Sigmoid colon (tissue), 7 donors: ENCODE data around the gene COPS2. TPM values are rescaled to one million over a fixed set of nuclear protein-coding genes. Genes with fewer than 3 reads are reported as not detected.

Source experiments
- DNase-seq: peaks from one replicate; pipeline ENCODE4 v3.0.0-alpha.2; 2019
- H3K27ac ChIP-seq, 4 donors: fragments of 200-600 bp; sonication (generic); one replicate each; pipeline ENCODE4 v1.5.1; 2016 to 2019; ENCODE audit warnings: mild to moderate bottlenecking in 1 of 4
- H3K27me3 ChIP-seq, 3 donors: fragments of 200-600 bp; sonication (generic); one replicate each; pipeline ENCODE4 v1.5.1; 2019; ENCODE audit warnings: mild to moderate bottlenecking in 1 of 3
- H3K36me3 ChIP-seq, 4 donors: fragments of 200-600 bp; sonication (generic); one replicate each; pipeline ENCODE4 v1.5.1; 2016 to 2019
- H3K4me1 ChIP-seq, 4 donors: fragments of 200-600 bp; sonication (generic); one replicate each; pipeline ENCODE4 v1.5.1; 2017 to 2019
- H3K4me3 ChIP-seq, 4 donors: fragments of 200-600 bp; sonication (generic); one replicate each; pipeline ENCODE4 v1.5.1; 2017 to 2019; ENCODE audit warnings: mild to moderate bottlenecking in 2 of 4, moderate library complexity in 1 of 4
- H3K9me3 ChIP-seq, 4 donors: fragments of 200-600 bp in 3 of 4; sonication (generic) in 3 of 4; one replicate each; pipeline versions ENCODE4 v1.5.1 to v1.6.1; 2013 to 2019
- EP300 ChIP-seq, 4 donors: sonication (generic); formaldehyde crosslinking; IDR thresholded peaks; one replicate each; pipeline ENCODE4 v1.6.1; 2017; ENCODE audit warnings: antibody characterized with exemption in 4 of 4
- POLR2A ChIP-seq, 2 donors: fragments of 450-650 bp; IDR thresholded peaks; one replicate each; pipeline ENCODE4 v1.6.1; 2016; ENCODE audit warnings: antibody characterized with exemption in 2 of 2, mild to moderate bottlenecking in 2 of 2, moderate library complexity in 2 of 2
- POLR2AphosphoS5 ChIP-seq, 4 donors: sonication (generic); formaldehyde crosslinking; IDR thresholded peaks; one replicate each; pipeline ENCODE4 v1.6.1; 2017; ENCODE audit warnings: antibody characterized with exemption in 4 of 4
- WGBS, 2 donors: extraction: QIAGEN DNeasy Blood & Tissue Kit; methylation state at CpG; one replicate each; pipeline ENCODE4 v1.1.7; 2013; 5-methylcytosine and 5-hydroxymethylcytosine counted together
- intact Hi-C: fragments of 100-400 bp; cut with DNase I; formaldehyde crosslinking; loops from one replicate; pipeline ENCODE4 v1.15.1; 2023
- polyA plus RNA-seq, 3 donors: library from polyadenylated mRNA; stranded (reverse); fragments of 200-250 nt; gene quantifications; one replicate each; pipeline ENCODE4 v1.2.3, GENCODE V29; 2013
- total RNA-seq, 4 donors: library from RNA; depleted of rRNA; stranded (reverse); fragments of >200 nt; gene quantifications; one replicate each; pipeline ENCODE4 v1.1.0, GENCODE V29; 2016
- TF ChIP-seq, protein P1 (sequence below), 4 experiments: fragments of 450-650 bp in 3 of 4; fragments of 200-600 bp in 1 of 4; IDR thresholded peaks; one replicate each; pipeline ENCODE4 v1.5.1; 2016 to 2019; ENCODE audit warnings: antibody characterized with exemption in 4 of 4, mild to moderate bottlenecking in 3 of 4, moderate library complexity in 2 of 4
- donor health status: healthy with polysubstance abuse.
- donor health status: Bipolar disorder and iron deficiency.
- donor health status: healthy.

Gene COPS2
- total and polyA plus RNA-seq, 7 donors = 35.7 to 142 (median 88.9) TPM

DNA sequence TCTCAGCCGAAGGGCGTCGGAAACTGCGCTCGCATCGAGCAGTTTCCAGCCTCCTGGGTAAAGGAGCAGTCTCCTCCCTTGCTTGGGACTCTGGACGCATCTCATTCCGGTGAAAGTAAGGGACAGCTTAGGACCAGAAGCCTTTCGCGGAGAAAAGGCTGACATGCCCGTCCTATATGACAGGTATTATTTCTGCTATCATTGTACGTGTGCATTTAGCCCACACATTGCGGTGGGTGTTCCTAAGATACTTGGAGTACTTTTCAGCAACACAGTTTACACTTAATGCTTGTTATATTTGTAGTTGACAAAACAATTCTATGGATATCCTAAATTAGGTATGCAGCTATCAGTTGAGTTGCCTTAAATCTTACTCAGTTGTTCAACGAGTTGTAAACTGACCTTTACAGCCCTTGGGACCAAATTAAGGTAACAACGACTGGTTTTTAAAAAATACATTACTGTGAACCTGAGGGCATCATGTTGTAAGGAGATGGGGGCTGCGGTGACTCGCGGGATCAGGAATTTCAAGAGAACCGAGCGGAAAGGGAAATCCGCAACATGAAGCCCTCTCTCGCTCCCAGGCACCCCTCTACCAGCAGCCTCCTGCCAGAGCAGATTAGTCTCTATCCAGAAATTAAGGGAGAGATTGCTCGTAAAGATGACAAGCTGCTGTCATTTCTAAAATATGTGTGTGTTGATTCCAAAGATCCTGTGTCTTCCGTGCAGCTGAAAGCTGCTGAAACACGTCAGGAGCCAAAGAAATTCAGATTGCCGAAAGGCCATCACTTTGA, 632 bp upstream of the COPS2 start:
- no peak for TF ChIP-seq POLR2A (IDR thresholded peaks at IDR 0.05)
- TF ChIP-seq, protein P1, sequence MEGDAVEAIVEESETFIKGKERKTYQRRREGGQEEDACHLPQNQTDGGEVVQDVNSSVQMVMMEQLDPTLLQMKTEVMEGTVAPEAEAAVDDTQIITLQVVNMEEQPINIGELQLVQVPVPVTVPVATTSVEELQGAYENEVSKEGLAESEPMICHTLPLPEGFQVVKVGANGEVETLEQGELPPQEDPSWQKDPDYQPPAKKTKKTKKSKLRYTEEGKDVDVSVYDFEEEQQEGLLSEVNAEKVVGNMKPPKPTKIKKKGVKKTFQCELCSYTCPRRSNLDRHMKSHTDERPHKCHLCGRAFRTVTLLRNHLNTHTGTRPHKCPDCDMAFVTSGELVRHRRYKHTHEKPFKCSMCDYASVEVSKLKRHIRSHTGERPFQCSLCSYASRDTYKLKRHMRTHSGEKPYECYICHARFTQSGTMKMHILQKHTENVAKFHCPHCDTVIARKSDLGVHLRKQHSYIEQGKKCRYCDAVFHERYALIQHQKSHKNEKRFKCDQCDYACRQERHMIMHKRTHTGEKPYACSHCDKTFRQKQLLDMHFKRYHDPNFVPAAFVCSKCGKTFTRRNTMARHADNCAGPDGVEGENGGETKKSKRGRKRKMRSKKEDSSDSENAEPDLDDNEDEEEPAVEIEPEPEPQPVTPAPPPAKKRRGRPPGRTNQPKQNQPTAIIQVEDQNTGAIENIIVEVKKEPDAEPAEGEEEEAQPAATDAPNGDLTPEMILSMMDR (IDR thresholded peaks at IDR 0.05) = peak in 1 of 4 experiments; percentile 10
- intact Hi-C loops = loop anchor here (5.0 to 10.0 kb wide), 5 partner anchors 109 to 1199 kb away; partner anchors contain the start of genes DTWD1, FAM227B, FGF7 and GABPB1
- Histone ChIP-seq H3K9me3 (no peaks in the 10 kb centered on the region), H3K4me3 (peak overlapping the region; percentile 73 to 98 (median 88)), H3K27me3 (no peaks in the 10 kb centered on the region), H3K36me3 (no peaks in the 10 kb centered on the region), H3K4me1 (peaks cover 0 to 40% (median 35%) of the 10 kb centered on the region in 4 donors), H3K27ac (peak overlapping the region; percentile 86 to 97 (median 92))
- 1% methylated on average over 26 of the region's 26 CpGs for WGBS, 2 donors
- DNase-seq = no peak

DNA sequence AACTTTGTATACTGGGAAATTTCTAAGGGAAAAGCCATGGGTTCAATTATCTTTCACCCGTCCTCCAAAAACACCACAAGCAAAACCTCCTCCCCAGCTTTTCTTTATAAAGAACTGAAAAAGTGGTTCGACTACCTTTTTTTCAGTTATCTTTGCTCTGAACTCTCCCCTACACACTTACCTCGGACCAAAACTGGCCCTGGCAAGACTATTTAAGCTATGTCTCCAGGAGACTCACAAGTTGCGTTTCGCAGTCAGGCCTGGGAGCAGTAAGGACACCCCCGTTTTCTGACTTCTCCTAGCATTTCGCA, 645 bp downstream of the COPS2 start:
- Histone ChIP-seq H3K27me3 (no peaks in the 10 kb centered on the region), H3K27ac (peak overlapping the region; percentile 86 to 97 (median 92)), H3K36me3 (peaks cover 0 to 3% (median 0%) of the 10 kb centered on the region in 4 donors), H3K4me1 (peaks cover 0 to 52% (median 37%) of the 10 kb centered on the region in 4 donors), H3K9me3 (no peaks in the 10 kb centered on the region), H3K4me3 (peak overlapping the region; percentile 73 to 98 (median 88))
- WGBS, 2 donors = 0% methylated on average over 7 of the region's 7 CpGs
- no peak for DNase-seq
- TF ChIP-seq, protein P1 (IDR thresholded peaks at IDR 0.05) = no peak
- TF ChIP-seq EP300 (IDR thresholded peaks at IDR 0.05) (no peak), POLR2A (IDR thresholded peaks at IDR 0.05) (no peak), POLR2AphosphoS5 (IDR thresholded peaks at IDR 0.05) (no peak)
- intact Hi-C loops = loop anchor here (5.0 to 10.0 kb wide), 5 partner anchors 107 to 1200 kb away; partner anchors contain the start of genes DTWD1, FAM227B, FGF7 and GABPB1

DNA sequence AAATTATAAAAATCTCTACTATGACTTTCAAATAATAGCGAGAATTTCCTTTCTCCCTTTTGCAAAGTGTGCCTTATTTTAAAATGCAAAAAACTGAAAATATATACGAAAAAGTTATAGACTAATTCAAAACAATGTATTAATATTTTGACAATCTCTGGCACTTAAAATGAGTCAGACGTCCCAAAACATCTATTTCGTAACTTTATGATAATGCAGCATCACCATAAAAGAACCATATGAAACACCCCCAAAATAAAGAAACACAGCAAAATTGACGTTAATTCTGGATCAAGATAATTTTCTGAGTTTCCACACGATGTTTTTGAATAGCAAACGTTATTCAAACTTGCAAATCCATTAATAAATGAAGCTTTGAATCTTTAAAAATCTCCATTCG, 1.0 kb downstream of the COPS2 start:
- WGBS, 2 donors = 13 to 26% methylated on average over 8 of the region's 8 CpGs
- Histone ChIP-seq H3K27me3 (no peaks in the 10 kb centered on the region), H3K9me3 (no peaks in the 10 kb centered on the region), H3K4me3 (peak overlapping the region; percentile 73 to 98 (median 88)), H3K27ac (peak overlapping the region; percentile 86 to 97 (median 92)), H3K4me1 (peaks cover 0 to 56% (median 38%) of the 10 kb centered on the region in 4 donors), H3K36me3 (peaks cover 0 to 3% (median 0%) of the 10 kb centered on the region in 4 donors)
- intact Hi-C loops = loop anchor here (10.0 kb wide), 3 partner anchors 470 to 1200 kb away; partner anchors contain the start of genes DTWD1, FAM227B and GABPB1
- no peak for DNase-seq
- TF ChIP-seq POLR2AphosphoS5 (IDR thresholded peaks at IDR 0.05) (no peak), EP300 (IDR thresholded peaks at IDR 0.05) (no peak), POLR2A (IDR thresholded peaks at IDR 0.05) (no peak)
- TF ChIP-seq, protein P1 (IDR thresholded peaks at IDR 0.05) = no peak

DNA sequence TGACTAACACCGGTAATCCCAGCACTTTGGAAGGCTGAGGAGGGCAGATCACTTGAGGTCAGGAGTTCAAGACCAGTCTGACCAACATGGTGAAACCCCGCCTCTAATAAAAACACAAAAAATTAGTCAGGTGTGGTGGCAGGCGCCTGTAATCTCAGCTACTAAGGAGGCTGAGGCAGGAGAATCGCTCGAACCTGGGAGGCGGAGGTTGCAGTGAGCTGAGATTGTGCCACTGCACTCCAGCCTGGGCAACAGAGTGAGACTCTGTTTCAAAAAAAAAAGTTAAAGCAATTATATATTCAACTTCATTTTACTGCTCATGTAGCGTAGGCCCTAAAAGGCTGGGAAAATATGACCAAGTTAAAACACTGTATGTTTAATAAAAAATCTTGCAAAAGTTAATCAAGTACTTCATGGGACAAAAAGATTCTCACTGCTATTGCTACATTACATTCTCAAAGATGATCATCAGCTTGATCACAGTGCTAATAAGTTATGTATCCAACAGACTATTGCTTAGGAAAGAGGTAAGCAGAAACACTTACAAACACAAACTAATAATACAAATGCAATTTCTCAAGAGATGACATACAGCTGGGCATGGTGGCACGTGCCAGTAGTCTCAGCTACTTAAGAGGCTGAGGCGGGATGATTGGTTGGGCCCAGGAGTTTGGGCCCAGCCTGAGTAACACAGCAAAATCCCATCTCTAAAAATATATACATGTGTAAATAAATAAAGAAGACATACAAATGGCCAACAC, 2.7 kb downstream of the COPS2 start:
- H3K36me3 ChIP-seq = peaks cover 0 to 3% (median 0%) of the 10 kb centered on the region in 4 donors
- WGBS, 2 donors = 90 to 95% methylated on average over 9 of the region's 9 CpGs
- intact Hi-C loops = loop anchor here (10.0 kb wide), 3 partner anchors 472 to 1202 kb away; partner anchors contain the start of genes DTWD1, FAM227B and GABPB1
- H3K9me3 ChIP-seq = no peaks in the 10 kb centered on the region
- H3K27ac ChIP-seq = no peak overlapping the region
- H3K4me1 ChIP-seq = peaks cover 0 to 70% (median 44%) of the 10 kb centered on the region in 4 donors
- TF ChIP-seq POLR2A (IDR thresholded peaks at IDR 0.05) (no peak), EP300 (IDR thresholded peaks at IDR 0.05) (no peak), POLR2AphosphoS5 (IDR thresholded peaks at IDR 0.05) (no peak)
- TF ChIP-seq, protein P1 (IDR thresholded peaks at IDR 0.05) = no peak
- DNase-seq = no peak
- no peak overlapping the region for H3K4me3 ChIP-seq
- no peaks in the 10 kb centered on the region for H3K27me3 ChIP-seq
